AG10803 (cell line): ENCODE measurements around the gene ATXN1.
A peak's percentile ranks its signal among the peaks of the same experiment; 100 is the strongest.
"Not testable (repeated sequence)": the region's sequence is repeated elsewhere in the genome, so short reads cannot be mapped to it uniquely, and the experiment has no call there.

ENCODE experiments used
- DNase-seq: peaks from one replicate; pipeline ENCODE4 v3.0.0; 2010; ENCODE audit warnings: low read depth
- H3K4me3 ChIP-seq: 2 replicates; pipeline ENCODE4 v1.5.1; 2011; ENCODE audit warnings: mild to moderate bottlenecking, low read length, control low read depth
- TF ChIP-seq, protein P1 (sequence below): conservative IDR thresholded peaks from 2 replicates; pipeline ENCODE4 v1.5.1; 2011; ENCODE audit warnings: mild to moderate bottlenecking, low read length, control low read depth, inconsistent platforms

ATXN1 gene

DNA sequence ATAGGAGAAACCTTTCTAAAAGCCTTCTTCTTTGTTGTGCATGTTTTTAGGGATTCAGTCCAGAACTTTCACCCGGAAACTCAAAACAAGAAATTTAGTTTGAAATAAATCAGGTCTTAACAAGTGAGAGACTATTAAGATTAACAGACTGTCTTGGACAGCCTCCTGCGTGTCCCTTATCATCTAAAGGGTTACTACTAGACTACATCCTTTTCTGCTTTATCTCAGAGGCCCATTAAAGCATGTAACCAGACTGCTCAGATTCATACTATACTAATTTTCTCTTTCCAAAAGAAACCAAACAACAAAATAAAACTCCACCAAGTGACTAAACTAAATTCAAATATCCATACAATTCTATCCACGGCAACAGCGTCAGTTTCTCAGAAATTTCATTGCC is 349.1 kb downstream of the ATXN1 start:
- no peak overlapping the region for H3K4me3 ChIP-seq
- TF ChIP-seq, protein P1, sequence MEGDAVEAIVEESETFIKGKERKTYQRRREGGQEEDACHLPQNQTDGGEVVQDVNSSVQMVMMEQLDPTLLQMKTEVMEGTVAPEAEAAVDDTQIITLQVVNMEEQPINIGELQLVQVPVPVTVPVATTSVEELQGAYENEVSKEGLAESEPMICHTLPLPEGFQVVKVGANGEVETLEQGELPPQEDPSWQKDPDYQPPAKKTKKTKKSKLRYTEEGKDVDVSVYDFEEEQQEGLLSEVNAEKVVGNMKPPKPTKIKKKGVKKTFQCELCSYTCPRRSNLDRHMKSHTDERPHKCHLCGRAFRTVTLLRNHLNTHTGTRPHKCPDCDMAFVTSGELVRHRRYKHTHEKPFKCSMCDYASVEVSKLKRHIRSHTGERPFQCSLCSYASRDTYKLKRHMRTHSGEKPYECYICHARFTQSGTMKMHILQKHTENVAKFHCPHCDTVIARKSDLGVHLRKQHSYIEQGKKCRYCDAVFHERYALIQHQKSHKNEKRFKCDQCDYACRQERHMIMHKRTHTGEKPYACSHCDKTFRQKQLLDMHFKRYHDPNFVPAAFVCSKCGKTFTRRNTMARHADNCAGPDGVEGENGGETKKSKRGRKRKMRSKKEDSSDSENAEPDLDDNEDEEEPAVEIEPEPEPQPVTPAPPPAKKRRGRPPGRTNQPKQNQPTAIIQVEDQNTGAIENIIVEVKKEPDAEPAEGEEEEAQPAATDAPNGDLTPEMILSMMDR, result no peak
- DNase-seq, result no peak

DNA sequence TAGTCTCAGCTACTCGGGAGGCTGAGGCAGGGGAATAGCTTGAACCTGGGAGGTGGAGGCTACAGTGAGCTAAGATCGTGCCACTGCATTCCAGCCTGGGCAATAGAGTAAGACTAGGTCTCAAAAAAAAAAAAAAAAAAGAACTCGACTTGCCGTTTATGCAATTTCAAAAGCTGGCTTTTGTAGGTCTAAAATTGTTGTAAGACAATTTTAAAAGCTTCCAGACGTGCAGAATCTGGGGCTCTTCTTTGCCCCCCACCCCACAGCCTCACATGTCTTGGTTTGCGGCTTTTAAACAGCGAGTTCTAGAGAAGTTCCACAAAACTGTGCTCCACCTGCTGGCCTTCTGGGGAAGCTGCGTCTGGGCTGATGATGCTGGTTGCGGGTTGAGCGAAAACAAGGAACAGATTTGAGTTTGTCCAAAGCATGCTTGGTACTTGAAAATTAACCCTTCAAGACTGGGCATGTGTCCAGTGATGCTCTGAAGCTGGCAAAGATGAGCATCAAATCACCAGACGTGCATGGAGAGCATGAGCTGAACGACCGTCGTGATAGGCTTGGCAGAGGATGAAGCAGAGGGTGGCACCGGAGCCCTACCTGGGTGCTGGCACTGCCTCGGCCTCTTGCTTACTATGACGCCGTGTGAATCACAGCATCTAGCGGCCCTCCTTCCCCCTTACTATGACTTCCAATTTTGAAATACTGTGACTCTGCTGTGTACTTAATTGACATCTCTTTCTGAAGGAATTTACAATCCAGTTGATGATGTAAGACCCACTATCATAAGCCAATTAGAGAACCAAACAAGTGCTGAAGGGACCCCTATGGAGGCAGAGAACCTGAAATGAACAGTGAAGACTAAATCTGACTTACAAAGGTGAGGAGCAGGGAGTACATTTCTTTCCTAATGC is 351.5 kb downstream of the ATXN1 start:
- H3K4me3 ChIP-seq, result no peak overlapping the region
- TF ChIP-seq, protein P1, result peak; percentile 98
- peak; percentile 86 for DNase-seq

DNA sequence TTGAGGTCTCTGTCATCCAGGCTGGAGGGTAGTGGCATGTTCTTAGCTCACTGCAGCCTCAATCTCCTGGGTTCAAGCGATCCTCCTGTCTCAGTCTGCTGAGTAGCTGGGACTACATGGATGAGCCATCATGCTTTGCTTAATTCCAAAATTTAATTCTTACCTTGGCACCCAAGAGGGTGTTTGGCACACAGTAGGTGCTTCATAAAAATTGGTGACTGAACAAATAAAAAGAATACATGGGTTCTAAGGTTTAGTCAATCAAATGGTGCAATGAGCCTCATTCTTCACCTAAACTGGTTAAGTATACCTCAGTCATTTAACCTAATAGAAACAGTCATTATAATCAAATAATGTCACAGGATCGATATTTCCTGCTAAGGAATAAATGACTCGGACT is 352.5 kb downstream of the ATXN1 start:
- TF ChIP-seq, protein P1, result no peak
- no peak for DNase-seq
- no peak overlapping the region for H3K4me3 ChIP-seq

DNA sequence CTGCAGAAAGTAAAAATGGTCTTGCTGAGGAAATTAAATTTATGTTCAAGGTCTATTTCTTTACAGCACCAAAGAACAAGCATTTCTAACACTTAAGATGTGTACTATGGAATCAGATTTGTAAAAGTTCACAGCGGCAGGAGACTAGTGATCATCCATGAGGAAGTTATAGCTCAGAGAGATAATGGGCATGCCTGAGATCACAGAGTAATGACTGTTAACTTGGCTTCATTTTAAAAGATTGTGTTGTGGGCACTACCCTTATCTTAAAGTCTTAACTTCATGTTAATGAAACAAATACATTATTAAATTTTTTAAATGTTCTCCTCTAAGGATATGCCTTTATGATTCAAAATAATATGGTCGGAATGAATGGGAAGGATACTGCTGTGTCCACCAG is 354.3 kb downstream of the ATXN1 start:
- H3K4me3 ChIP-seq, result no peak overlapping the region
- TF ChIP-seq, protein P1, result no peak
- no peak for DNase-seq

DNA sequence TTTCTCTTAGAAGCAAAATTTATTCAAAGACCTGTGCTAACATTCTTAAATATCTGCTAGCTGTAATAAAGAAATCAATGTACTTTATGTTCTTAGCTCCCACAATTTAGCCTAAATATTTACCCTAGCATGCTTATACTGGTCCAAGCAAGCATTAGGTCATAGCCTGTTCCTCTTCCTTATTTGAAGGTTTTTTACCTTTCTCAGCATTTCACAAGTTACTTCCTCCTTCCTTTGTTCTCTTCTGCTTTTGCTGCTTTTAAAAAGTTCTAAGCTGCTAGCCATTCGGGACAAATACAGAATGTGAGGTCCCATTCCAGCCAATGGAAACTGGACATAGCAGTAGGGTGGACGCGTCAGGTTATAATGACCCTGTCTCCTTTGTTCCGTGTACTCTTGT is 354.7 kb downstream of the ATXN1 start:
- DNase-seq, H3K4me3 ChIP-seq: not testable (repeated sequence)

DNA sequence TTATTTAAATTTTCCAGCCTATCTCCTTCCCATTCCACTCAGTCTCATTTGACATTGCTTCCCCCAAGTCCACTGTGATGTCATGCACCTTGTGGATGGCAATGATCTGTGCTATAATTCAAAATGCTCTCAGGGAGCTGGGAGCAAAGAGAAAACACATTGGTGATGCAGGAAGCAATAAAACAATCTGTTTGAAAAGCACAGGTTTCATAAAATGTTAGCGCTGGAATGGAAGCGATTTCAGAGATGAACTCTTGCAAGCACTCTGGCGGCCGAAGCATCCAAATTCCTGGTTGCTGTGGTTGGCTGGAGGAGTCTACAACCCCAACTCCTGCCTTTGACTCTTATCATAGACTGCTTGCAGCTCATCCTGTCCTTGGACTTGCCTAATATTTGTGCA is 355.9 kb downstream of the ATXN1 start:
- DNase-seq, result no peak
- TF ChIP-seq, protein P1, result no peak
- H3K4me3 ChIP-seq, result no peak overlapping the region

DNA sequence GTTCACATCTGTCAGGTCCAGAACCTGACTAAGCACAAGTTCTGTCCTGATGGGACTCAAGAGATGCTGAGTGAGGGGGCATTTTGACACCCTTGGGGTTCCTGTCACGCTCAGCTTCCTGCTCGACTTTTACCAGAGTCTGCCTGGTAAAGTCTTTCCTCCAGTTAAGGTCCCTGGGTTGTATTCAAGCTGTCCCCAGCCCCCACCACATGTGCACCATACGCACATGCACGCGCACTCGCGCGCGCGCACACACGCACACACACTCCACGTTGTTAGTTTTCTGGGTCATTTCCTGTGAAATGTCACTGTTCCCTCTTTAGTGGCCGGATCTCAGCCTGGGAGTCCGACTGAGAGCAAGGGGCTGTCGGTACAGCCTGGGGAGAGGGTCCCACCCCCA is 356.8 kb downstream of the ATXN1 start:
- TF ChIP-seq, protein P1, result no peak
- H3K4me3 ChIP-seq, result no peak overlapping the region
- DNase-seq, result no peak
